GM12878 (cell line): ENCODE data around the gene SDF4. TPM values are rescaled to one million over a fixed set of nuclear protein-coding genes. Genes with fewer than 3 reads are reported as not detected.

ENCODE experiments used
- ATAC-seq: fragments of 200-7000 bp; cut with Tn5 transposase; 3 replicates; pipeline ENCODE4 v1.9.1; 2020; ENCODE audit warnings: mild to moderate bottlenecking, moderate library complexity
- BruUV-seq: library from RNA; stranded (reverse); fragments of 400-500 nt; replicated peaks from 2 replicates; lab custom pipeline; 2021; lab: Mats Ljungman, UMichigan
- CTCF ChIA-PET: fragments of 300-600 bp; sonication (Branson Sonifier 250); formaldehyde crosslinking; extraction: SDS; loops from one replicate; lab custom pipeline; 2021; ENCODE audit warnings: inconsistent platforms; lab: Yijun Ruan, JAX
- POLR2A ChIA-PET: fragments of 350-600 bp; formaldehyde crosslinking; extraction: SDS; loops from one replicate; lab custom pipeline; 2021; ENCODE audit warnings: inconsistent platforms; lab: Charles Lee
- RAD21 ChIA-PET: fragments of 300-600 bp; sonication (Branson Sonifier 250); formaldehyde crosslinking; loops from one replicate; lab custom pipeline; 2023; ENCODE audit warnings: antibody characterized with exemption; ENCODE audit not compliant: unreplicated experiment; lab: Charles Lee
- SMC1A ChIA-PET: fragments of 300-600 bp; sonication (Branson Sonifier 250); formaldehyde crosslinking; loops from one replicate; lab custom pipeline; 2023; ENCODE audit not compliant: unreplicated experiment, uncharacterized antibody; lab: Charles Lee
- DNase-seq: peaks from one replicate; pipeline ENCODE4 v3.0.0-alpha.2; 2011; ENCODE audit warnings: low read depth, low spot score
- FAIRE-seq: peaks from 3 replicates; lab custom pipeline; 2011; peaks lifted over from hg19 to GRCh38; lab: Jason Lieb, UNC
- H2AFZ ChIP-seq: 2 replicates; pipeline ENCODE4 v1.6.0; 2011; ENCODE audit warnings: low read depth, low read length, control low read depth; ENCODE audit not compliant: control insufficient read depth
- H3K27ac ChIP-seq: 2 replicates; pipeline ENCODE4 v1.5.1; 2011; ENCODE audit warnings: control low read depth; ENCODE audit not compliant: control insufficient read depth, insufficient read depth
- H3K27me3 ChIP-seq, 2 experiments: replicated peaks in 1 of 2; 2 replicates each; pipeline versions ENCODE4 v1.6.0 to v1.6.1; 2011; ENCODE audit warnings: low read length in 1 of 2; ENCODE audit not compliant: control insufficient read depth in 2 of 2, insufficient read depth in 2 of 2
- H3K36me3 ChIP-seq, 2 experiments: 2 replicates each; pipeline ENCODE4 v1.5.1; 2011; ENCODE audit warnings: low read length in 1 of 2; ENCODE audit not compliant: control insufficient read depth in 2 of 2, insufficient read depth in 2 of 2
- H3K4me1 ChIP-seq: 2 replicates; pipeline ENCODE4 v1.6.1; 2011; ENCODE audit warnings: mild to moderate bottlenecking, low read length, moderate library complexity, mixed read lengths; ENCODE audit not compliant: control insufficient read depth, insufficient read depth
- H3K4me2 ChIP-seq: 2 replicates; pipeline ENCODE4 v1.6.0; 2011; ENCODE audit warnings: control low read depth; ENCODE audit not compliant: control insufficient read depth, insufficient read depth
- H3K4me3 ChIP-seq: fragments of 200-600 bp; sonication (generic); 2 replicates; pipeline ENCODE4 v1.5.1; 2016
- H3K79me2 ChIP-seq: 2 replicates; pipeline ENCODE4 v1.6.0; 2011; ENCODE audit warnings: low read length; ENCODE audit not compliant: control insufficient read depth, insufficient read depth
- H3K9ac ChIP-seq: 2 replicates; pipeline ENCODE4 v1.8.0; 2011; ENCODE audit warnings: low read length, control low read depth, mixed read lengths; ENCODE audit not compliant: control insufficient read depth, insufficient read depth
- H3K9me3 ChIP-seq: replicated peaks from 3 replicates; pipeline ENCODE4 v1.5.1; 2011; ENCODE audit warnings: mild to moderate bottlenecking, low read length; ENCODE audit not compliant: control insufficient read depth, insufficient read depth
- H4K20me1 ChIP-seq: 2 replicates; pipeline ENCODE4 v1.6.0; 2011; ENCODE audit not compliant: control insufficient read depth, insufficient read depth
- BMI1 ChIP-seq: fragments of 450-650 bp; IDR thresholded peaks from 2 replicates; pipeline ENCODE4 v1.6.1; 2016; ENCODE audit warnings: mild to moderate bottlenecking, moderate library complexity, borderline replicate concordance
- CBX3 ChIP-seq: fragments of 200-600 bp; sonication (generic); IDR thresholded peaks from 2 replicates; pipeline ENCODE4 v1.6.1; 2016; ENCODE audit warnings: low read depth, borderline replicate concordance
- ELK1 ChIP-seq: IDR thresholded peaks from 2 replicates; pipeline ENCODE4 v1.6.1; 2012; ENCODE audit warnings: low read depth, low read length, improper control_type of control experiment
- EZH2 ChIP-seq: IDR thresholded peaks from 2 replicates; pipeline ENCODE4 v1.6.1; 2012; ENCODE audit warnings: low read depth, mild to moderate bottlenecking, control low read depth, inconsistent platforms, low read length, borderline replicate concordance; ENCODE audit not compliant: control insufficient read depth
- HDGF ChIP-seq: fragments of 450-650 bp; IDR thresholded peaks from 2 replicates; pipeline ENCODE4 v1.6.1; 2016; ENCODE audit warnings: antibody characterized with exemption
- MYC ChIP-seq: IDR thresholded peaks from 2 replicates; pipeline ENCODE4 v1.6.1; 2011; ENCODE audit warnings: mild to moderate bottlenecking, low read length, moderate library complexity, inconsistent platforms; ENCODE audit not compliant: insufficient read depth, insufficient replicate concordance, insufficient read length, severe bottlenecking
- NFYA ChIP-seq: IDR thresholded peaks from 2 replicates; pipeline ENCODE4 v1.6.1; 2011; ENCODE audit warnings: low read depth, mild to moderate bottlenecking, low read length, improper control_type of control experiment, borderline replicate concordance
- NFYB ChIP-seq: IDR thresholded peaks from 2 replicates; pipeline ENCODE4 v1.6.1; 2011; ENCODE audit warnings: low read depth, mild to moderate bottlenecking, low read length, improper control_type of control experiment, moderate library complexity; ENCODE audit not compliant: insufficient read depth
- RB1 ChIP-seq: fragments of 450-650 bp; formaldehyde crosslinking; IDR thresholded peaks from 2 replicates; pipeline ENCODE4 v1.6.1; 2017; ENCODE audit warnings: mild to moderate bottlenecking, borderline replicate concordance
- SMAD5 ChIP-seq: IDR thresholded peaks from 2 replicates; pipeline ENCODE4 v1.6.1; 2016; ENCODE audit warnings: antibody characterized with exemption, low read depth
- SP1 ChIP-seq: IDR thresholded peaks from one replicate; pipeline ENCODE4 v1.6.1; 2011; ENCODE audit warnings: low read depth, low read length
- SREBF1 ChIP-seq: IDR thresholded peaks from 2 replicates; pipeline ENCODE4 v1.6.1; 2012; ENCODE audit warnings: mild to moderate bottlenecking, low read length
- TARDBP ChIP-seq: IDR thresholded peaks from 2 replicates; pipeline ENCODE4 v1.6.1; 2016; ENCODE audit warnings: borderline replicate concordance
- whole genome bisulfite sequencing: methylation state at CpG from one replicate; pipeline ENCODE4 v1.1.6; 2016; ENCODE audit warnings: low lambda C conversion rate; ENCODE audit not compliant: insufficient replicate concordance, insufficient coverage; ENCODE audit errors: missing lambda C conversion rate; 5-methylcytosine and 5-hydroxymethylcytosine counted together
- in situ Hi-C: fragments of 300-500 bp; cut with MboI; formaldehyde crosslinking; loops from 9 replicates; pipeline ENCODE4 v1.14.3; 2018; ENCODE audit warnings: mixed read lengths
- intact Hi-C: fragments of 100-400 bp; cut with micrococcal nuclease; formaldehyde crosslinking; loops from one replicate; pipeline ENCODE4 v1.14.2; 2022; ENCODE audit not compliant: unreplicated experiment
- polyA plus RNA-seq, 11 experiments: library from polyadenylated mRNA; depleted of rRNA in 4 of 11; unstranded in 6 of 11; stranded (reverse) in 5 of 11; fragments of >200 nt; fragmentation: Nextera tagmentation in 4 of 11; fragmentation: Illumina TruSeq in 1 of 11; extraction: Ambion mirVana in 4 of 11; extraction: Trizol in 1 of 11; gene quantifications; 1 replicate in 1 of 11; 2 replicates in 10 of 11; pipeline versions ENCODE4 v1.2.1 to v1.2.3, GENCODE V29; 2011 to 2016; ENCODE audit warnings: inconsistent platforms in 2 of 11, missing spikeins in 2 of 11, low read depth in 1 of 11
- total RNA-seq, 4 experiments: library from RNA; depleted of rRNA in 3 of 4; stranded (reverse); fragments of >200 nt in 3 of 4; fragmentation: Illumina TruSeq in 1 of 4; extraction: Trizol in 1 of 4; gene quantifications; 2 replicates each; pipeline versions ENCODE4 v1.2.1 to v1.2.3, GENCODE V29; 2013 to 2021
- TF ChIP-seq, protein P1 (sequence below): IDR thresholded peaks from 2 replicates; pipeline ENCODE4 v1.6.1; 2011; ENCODE audit warnings: borderline replicate concordance, low read depth, mild to moderate bottlenecking, moderate library complexity, low read length; ENCODE audit not compliant: insufficient read depth, poor library complexity, severe bottlenecking

The SDF4 gene
- total and polyA plus RNA-seq, 10 of the 15 experiments (the other 5 are each of a cell fraction or from before 2014, with no cell fraction given), result 0.44 to 97.2 (median 40.2) TPM

DNA sequence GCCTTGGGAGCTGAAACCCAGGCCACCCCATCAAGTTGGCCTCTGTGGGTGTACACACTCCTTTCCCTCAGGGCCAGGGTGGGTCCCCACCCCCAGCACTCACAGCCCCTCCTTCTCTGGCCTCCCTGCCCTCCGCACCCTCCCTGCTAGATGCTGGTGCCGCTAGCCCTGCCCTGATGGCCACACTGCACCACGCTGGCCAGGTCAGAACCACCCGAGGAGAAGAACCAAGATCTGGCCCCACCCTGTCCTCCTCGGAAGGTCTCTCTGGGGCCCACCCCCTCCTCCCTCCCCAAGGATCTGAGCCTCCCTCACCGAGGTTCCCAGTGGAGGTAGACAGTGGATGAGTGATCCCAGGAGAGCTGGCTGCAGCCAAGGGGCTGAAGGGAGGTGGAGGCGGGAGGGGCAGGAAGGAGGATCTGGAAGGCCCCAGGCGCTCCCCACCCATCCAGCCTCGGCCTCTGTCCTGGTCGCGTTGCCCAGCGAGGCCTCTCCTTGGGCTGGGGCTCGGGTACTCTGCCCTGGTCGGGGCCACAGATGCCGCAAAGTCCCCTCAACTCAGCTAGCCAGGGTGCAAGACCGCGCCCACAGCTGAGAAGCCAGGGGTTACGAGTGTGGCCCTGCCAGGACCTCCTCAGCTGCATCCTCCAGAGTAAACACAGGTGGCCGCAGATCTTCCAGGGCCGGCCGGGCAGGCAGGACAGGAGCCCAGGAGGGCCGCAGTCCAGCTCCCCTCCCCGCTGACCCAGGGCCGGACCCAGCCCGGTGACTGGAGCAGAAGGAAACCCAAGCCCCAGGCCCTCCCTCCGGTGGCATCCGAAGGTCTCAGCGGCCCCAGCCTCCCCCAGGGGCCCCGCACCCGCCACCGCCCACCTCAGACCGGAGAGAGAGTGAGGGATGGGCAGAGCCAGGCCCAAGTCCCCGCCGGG is 5.4 kb upstream of the SDF4 start:
- CTCF ChIA-PET, result no interaction called here
- no TSS peak for BruUV-seq
- Histone ChIP-seq H3K4me3 (no peak overlapping the region), H2AFZ (no peak overlapping the region), H3K27me3 (no peaks in the 10 kb centered on the region), H3K36me3 (no peaks in the 10 kb centered on the region), H3K27ac (no peak overlapping the region), H3K4me1 (no peaks in the 10 kb centered on the region), H4K20me1 (no peaks in the 10 kb centered on the region), H3K9ac (no peak overlapping the region), H3K4me2 (no peak overlapping the region), H3K79me2 (peaks cover 7% of the 10 kb centered on the region), H3K9me3 (no peaks in the 10 kb centered on the region; the same call in 2 of the 3 replicates)
- no peak for TF ChIP-seq SP1
- ATAC-seq (no peak), DNase-seq (no peak), FAIRE-seq (no peak)
- intact Hi-C loops (no loop called here), in situ Hi-C loops (no loop called here)
- SMC1A ChIA-PET, result no interaction called here
- RAD21 ChIA-PET, result interaction anchor here (0.8 kb wide), 1 partner anchor 13 kb away, joined by 3 read pairs; no protein-coding TSS in a partner anchor
- 37% methylated on average over 33 of the region's 34 CpGs for WGBS
- POLR2A ChIA-PET, result no interaction called here

GRCh38 chr1:1236176-1236763 is 4.5 kb upstream of the SDF4 start:
- H3K9ac ChIP-seq, result no peak overlapping the region
- intact Hi-C loops (no loop called here), in situ Hi-C loops (no loop called here)
- SMC1A ChIA-PET, result no interaction called here
- H4K20me1 ChIP-seq, result no peaks in the 10 kb centered on the region
- no peaks in the 10 kb centered on the region; the same call in 2 of the 3 replicates for H3K9me3 ChIP-seq
- RAD21 ChIA-PET, result no interaction called here
- FAIRE-seq (no peak), DNase-seq (no peak), ATAC-seq (no peak)
- no peak overlapping the region for H3K27ac ChIP-seq
- H3K4me3 ChIP-seq, result no peak overlapping the region
- WGBS, result 73% methylated on average over 22 of the region's 22 CpGs
- CTCF ChIA-PET, result no interaction called here
- BruUV-seq, result no TSS peak
- H3K36me3 ChIP-seq, result no peaks in the 10 kb centered on the region
- H3K4me2 ChIP-seq, result no peak overlapping the region
- H3K4me1 ChIP-seq, result no peaks in the 10 kb centered on the region
- POLR2A ChIA-PET, result no interaction called here
- peaks cover 13% of the 10 kb centered on the region for H3K79me2 ChIP-seq
- H3K27me3 ChIP-seq, result no peaks in the 10 kb centered on the region
- no peak overlapping the region for H2AFZ ChIP-seq
- no peak for TF ChIP-seq HDGF
- no peak for TF ChIP-seq BMI1
- no peak for TF ChIP-seq TARDBP
- TF ChIP-seq SREBF1, result no peak
- no peak for TF ChIP-seq ELK1
- TF ChIP-seq CBX3, result no peak
- TF ChIP-seq, protein P1, sequence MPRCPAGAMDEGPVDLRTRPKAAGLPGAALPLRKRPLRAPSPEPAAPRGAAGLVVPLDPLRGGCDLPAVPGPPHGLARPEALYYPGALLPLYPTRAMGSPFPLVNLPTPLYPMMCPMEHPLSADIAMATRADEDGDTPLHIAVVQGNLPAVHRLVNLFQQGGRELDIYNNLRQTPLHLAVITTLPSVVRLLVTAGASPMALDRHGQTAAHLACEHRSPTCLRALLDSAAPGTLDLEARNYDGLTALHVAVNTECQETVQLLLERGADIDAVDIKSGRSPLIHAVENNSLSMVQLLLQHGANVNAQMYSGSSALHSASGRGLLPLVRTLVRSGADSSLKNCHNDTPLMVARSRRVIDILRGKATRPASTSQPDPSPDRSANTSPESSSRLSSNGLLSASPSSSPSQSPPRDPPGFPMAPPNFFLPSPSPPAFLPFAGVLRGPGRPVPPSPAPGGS, result no peak
- TF ChIP-seq EZH2, result no peak
- TF ChIP-seq RB1, result no peak
- no peak for TF ChIP-seq NFYA
- TF ChIP-seq NFYB, result no peak
- no peak for TF ChIP-seq MYC
- TF ChIP-seq SMAD5, result no peak
